ENCODE measurements around the gene SLC25A47.

- TF ChIP-seq CTCF (IDR thresholded peaks at IDR 0.05; ENCODE audit: low read depth, low read length, poor library complexity, severe bottlenecking) (no peak), EZH2phosphoT487 (IDR thresholded peaks at IDR 0.05; ENCODE audit: borderline replicate concordance, low read length) (no peak)
Measured at GRCh38 chr14:100275214-100275613, 47.9 kb upstream of the SLC25A47 start.
